ENCODE results near the gene MTARC1.

MTARC1 gene

DNA sequence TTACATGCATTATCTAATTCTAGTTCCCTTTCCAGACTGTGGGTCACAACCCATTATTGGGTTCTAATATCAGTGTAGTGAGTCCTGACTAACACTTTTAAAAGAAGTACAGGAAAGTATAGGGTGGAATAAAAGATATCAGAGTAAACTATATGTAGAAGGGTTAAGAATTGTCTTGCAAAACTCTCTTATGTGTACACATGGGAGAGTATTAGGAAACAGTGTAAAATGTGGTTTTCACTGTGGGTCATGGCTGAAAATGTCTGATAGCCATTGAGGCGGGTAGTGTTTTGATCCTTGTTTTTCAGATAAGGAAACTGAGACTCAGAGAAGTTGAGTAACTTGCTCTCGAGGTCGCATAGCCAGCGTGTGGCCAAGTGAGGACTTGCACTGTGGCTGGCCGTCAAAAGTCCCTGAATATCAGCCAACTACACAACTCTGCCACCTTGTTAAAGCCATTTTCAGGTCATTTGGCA is 18.5 kb upstream of the MTARC1 start:
- FAIRE-seq, result no peak
- TF ChIP-seq, protein P1, sequence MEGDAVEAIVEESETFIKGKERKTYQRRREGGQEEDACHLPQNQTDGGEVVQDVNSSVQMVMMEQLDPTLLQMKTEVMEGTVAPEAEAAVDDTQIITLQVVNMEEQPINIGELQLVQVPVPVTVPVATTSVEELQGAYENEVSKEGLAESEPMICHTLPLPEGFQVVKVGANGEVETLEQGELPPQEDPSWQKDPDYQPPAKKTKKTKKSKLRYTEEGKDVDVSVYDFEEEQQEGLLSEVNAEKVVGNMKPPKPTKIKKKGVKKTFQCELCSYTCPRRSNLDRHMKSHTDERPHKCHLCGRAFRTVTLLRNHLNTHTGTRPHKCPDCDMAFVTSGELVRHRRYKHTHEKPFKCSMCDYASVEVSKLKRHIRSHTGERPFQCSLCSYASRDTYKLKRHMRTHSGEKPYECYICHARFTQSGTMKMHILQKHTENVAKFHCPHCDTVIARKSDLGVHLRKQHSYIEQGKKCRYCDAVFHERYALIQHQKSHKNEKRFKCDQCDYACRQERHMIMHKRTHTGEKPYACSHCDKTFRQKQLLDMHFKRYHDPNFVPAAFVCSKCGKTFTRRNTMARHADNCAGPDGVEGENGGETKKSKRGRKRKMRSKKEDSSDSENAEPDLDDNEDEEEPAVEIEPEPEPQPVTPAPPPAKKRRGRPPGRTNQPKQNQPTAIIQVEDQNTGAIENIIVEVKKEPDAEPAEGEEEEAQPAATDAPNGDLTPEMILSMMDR (IDR thresholded peaks at IDR 0.05; ENCODE audit: insufficient read depth, missing control alignments), result no peak
- DNase-seq (ENCODE audit: insufficient read length, low spot score), result no peak

DNA sequence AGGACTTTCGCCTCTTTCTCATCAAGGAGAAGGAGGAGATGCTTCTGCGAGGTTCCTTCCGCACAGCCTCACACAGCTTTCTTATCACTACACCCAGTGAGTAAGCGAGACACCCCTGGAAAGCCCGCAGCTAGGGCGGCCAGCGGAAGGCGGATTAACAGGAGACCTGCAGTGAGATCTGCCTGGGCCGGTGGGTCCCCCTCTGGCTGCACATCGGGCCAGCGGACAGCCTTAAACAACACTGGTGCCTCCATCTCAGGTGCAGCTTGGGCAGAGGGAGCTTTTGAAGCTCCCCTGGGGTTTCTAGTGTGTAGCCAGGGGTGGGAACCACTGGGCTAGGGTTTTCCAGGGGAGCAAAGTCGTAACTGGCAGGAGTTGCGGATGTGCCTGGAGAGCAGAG is 17.5 kb upstream of the MTARC1 start:
- DNase-seq (ENCODE audit: insufficient read length, low spot score) (no peak), FAIRE-seq (no peak)
- TF ChIP-seq, protein P1 (IDR thresholded peaks at IDR 0.05; ENCODE audit: insufficient read depth, missing control alignments), result no peak

- FAIRE-seq (no peak), DNase-seq (ENCODE audit: insufficient read length, low spot score) (no peak)
- TF ChIP-seq, protein P1 (IDR thresholded peaks at IDR 0.05; ENCODE audit: insufficient read depth, missing control alignments), result no peak
Measured at GRCh38 chr1:220770245-220770913, 16.3 kb upstream of the MTARC1 start.

DNA sequence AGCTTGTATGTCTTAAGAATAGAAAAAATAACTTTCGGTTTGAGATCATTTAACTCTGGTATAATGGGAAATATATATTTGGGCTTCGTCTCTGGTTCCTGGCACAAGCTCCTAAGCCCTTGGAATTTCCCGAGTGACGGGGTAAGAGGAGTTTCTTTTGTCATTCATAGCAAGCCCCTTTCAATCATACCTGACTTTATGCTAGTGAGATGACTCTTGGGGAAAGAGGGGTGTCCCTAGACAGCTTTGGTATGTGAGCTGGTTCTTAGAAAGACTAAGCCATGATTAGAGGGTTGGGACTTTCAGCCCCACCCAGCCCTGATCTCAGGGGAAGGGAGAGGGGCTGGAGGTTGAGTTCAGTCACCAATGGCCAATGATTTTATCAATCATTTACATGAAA is 13.9 kb upstream of the MTARC1 start:
- DNase-seq (ENCODE audit: insufficient read length, low spot score) (no peak), FAIRE-seq (no peak)
- TF ChIP-seq, protein P1 (IDR thresholded peaks at IDR 0.05; ENCODE audit: insufficient read depth, missing control alignments), result no peak

DNA sequence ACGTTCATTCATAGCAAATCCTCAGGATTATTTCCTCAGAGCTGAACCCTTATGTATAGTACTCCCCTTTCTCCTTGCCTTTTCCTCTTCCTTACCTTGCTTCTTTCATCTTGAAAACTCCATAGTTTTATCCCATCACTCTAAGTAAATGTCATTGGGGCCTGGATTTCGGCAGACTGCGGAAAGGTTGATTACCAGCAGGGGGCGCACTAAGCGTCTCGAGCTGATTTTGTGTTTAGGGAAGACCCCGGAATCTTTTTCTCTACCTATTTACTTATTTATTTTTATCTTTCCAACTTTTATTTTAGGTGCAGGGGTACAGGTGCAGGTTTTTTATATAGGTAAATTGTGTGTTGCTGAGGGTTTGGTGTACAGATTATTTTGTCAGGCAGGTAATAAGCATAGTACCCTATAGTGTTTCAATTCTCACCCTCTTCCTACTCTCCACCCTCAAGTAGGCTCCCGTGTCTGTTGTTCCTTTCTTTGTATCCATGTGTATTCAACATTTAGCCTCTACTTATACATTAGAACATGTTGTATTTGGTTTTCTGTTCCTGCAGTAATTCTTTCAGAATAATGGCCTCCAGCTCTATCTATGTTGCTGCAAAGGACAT is 11.4 kb upstream of the MTARC1 start:
- TF ChIP-seq, protein P1 (IDR thresholded peaks at IDR 0.05; ENCODE audit: insufficient read depth, missing control alignments), result peak; percentile 77
- DNase-seq (ENCODE audit: insufficient read length, low spot score) (no peak), FAIRE-seq (no peak)

DNA sequence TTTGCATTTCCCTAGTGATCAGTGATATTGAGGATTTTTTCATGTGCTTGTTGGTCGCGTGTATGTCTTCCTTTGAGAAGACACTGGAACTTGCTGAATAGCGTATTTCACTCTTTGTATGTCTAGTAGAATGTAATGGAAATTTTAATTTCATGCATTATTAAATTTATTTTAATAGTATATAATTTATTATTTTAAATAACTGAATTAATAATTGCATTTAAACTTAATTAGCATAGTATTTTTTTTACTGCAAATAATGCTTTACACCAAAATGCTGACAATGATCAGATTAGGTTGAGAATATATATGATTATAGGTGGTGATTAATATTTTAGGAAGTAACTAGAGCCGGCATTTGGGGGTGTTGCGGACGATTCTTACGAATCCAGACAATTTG is 10.5 kb upstream of the MTARC1 start:
- FAIRE-seq, result no peak

More for the DNA sequence above, 10.5 kb upstream of the MTARC1 start:
- DNase-seq (ENCODE audit: insufficient read length, low spot score), result no peak
- TF ChIP-seq, protein P1 (IDR thresholded peaks at IDR 0.05; ENCODE audit: insufficient read depth, missing control alignments), result no peak

Measured in D721Med (cell line).